NCI-H748 (cell line): ENCODE data around the gene USP32.
"Not testable (repeated sequence)": the region's sequence is repeated elsewhere in the genome, so short reads cannot be mapped to it uniquely, and the experiment has no call there.

ENCODE experiments used
- DNase-seq: peaks from one replicate; lab custom pipeline; 2025; ENCODE audit not compliant: unreplicated experiment; lab: John Stamatoyannopoulos, UW

The USP32 gene

GRCh38 chr17:60186372-60186771, 205.6 kb downstream of the USP32 start:
- DNase-seq, result not testable (repeated sequence)

DNA sequence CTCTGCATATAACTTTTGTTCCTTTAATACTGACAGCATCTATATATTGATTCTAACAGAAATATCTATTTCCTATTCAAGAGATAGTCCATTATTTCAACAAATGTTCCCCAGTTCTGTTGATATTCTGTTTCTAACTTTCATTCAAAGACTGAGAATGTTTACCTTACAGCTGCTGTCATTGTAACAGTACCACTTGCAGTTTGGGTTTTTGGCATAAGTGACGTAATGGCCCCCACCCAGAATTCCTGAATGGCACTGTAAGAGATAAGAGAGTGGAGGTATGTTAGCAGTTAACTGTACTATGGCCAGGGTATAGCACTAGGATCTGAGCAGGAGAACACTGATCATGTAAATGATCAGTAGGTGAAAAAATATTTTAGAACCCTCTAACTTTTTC, 211.6 kb downstream of the USP32 start:
- not testable (repeated sequence) for DNase-seq

GRCh38 chr17:60178180-60178579, 213.8 kb downstream of the USP32 start:
- peak; percentile 67 for DNase-seq

DNA sequence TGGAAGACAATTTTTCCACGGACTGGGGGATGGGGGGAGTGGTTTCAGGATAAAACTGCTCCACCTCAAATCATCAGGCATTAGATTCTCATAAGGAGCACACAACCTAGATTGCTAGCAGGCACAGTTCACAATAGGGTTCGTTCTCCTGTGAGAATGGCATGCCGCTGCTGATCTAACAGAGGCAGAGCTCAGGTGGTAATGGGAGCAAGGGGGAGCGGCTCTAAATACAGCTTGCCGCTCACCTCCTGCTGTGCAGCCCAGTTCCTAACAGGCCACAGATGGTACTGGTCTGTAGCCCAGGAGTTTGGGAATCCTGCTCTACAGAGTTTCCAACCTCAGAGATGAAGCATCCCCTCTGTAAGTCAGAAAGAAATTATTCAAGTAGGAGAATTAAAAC, 215.2 kb downstream of the USP32 start:
- DNase-seq, result peak; percentile 8

DNA sequence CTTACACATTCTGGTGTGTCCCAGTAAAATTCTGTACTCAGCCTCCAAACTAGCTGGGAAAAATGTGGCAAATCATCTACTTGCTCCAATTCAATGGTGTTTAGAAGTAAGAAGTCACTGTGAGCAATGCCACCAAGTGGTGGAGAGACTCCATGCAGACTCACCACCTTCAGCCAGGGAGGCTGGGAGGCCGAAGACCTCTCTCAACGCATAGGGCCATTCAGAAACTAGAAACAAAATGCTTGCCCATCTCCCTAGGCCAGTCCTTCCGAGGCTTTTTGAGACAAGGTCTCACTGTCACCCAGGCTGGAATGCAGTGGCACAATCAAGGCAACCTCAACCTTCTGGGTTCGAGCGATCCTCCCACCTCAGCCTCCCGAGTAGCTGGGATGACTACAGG, 217.2 kb downstream of the USP32 start:
- not testable (repeated sequence) for DNase-seq

- DNase-seq, result no peak
Observed at GRCh38 chr17:60174035-60174434, 217.9 kb downstream of the USP32 start.

DNA sequence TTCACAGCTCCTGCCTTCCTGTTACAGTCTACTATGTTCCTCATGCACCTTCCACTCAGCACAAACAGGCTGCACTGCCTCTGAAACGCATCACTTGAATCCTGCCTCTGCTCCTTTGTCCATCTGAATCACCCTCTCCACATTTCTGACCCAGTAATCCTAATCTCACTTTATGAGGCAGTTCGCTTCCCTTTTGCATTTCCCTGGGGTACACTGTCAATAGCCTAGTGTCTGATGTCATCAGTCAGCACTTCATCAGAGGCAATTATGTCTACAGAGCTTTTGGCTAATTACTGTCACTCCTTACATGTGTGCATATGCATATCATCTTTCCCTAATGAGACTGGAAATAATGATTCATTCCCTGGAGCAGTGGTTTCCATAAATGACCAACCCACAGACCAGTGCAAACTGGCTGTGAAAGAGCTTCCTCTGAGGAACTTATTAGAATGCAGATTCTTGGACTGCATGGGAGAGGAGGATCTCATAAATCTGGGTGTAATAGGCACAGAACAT, 218.6 kb downstream of the USP32 start:
- no peak for DNase-seq

DNA sequence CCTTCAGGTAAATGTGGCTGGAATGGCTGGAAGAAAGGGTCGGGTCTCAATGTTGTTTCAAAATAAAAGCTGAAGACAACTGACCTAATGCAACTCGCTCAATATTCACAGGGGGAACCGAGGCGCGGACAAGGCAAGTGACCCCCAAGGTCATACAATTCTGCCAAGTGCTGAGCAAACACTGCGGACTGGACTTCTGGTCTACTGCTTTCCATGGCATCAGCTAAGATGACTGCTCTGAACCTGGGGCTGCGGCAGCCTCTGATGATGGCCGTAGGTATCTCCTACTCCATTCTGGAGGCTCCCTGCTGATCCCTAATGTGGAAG, 220.2 kb downstream of the USP32 start:
- no peak for DNase-seq

- DNase-seq, result peak; percentile 61
Observed at GRCh38 chr17:60170835-60171752, 220.8 kb downstream of the USP32 start.

- DNase-seq, result no peak
Observed at GRCh38 chr17:60169921-60170817, 221.8 kb downstream of the USP32 start.

DNA sequence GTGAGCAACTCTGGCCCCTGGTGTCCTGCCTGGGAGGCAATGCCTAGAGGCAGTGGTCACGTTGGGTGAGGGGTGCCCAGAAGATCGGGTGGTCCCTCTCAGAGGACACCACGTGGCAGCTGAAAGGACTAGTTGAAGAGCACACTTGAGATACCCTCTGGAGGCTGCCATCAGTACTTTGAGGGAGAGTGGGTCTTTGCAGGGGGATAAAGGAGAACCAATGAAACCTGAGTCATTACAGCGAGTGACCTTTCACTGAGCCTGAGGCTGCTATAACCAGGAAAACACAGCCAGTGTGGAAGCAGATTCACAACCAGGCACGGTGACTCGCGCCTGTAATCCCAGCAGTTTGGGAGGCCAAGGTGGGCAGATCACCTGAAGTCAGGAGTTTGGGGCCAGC, 223.3 kb downstream of the USP32 start:
- DNase-seq, result no peak

GRCh38 chr17:60167065-60167741, 224.7 kb downstream of the USP32 start:
- no peak for DNase-seq

GRCh38 chr17:60165971-60166370, 226.0 kb downstream of the USP32 start:
- DNase-seq, result no peak

GRCh38 chr17:60165223-60165622, 226.7 kb downstream of the USP32 start:
- no peak for DNase-seq

DNA sequence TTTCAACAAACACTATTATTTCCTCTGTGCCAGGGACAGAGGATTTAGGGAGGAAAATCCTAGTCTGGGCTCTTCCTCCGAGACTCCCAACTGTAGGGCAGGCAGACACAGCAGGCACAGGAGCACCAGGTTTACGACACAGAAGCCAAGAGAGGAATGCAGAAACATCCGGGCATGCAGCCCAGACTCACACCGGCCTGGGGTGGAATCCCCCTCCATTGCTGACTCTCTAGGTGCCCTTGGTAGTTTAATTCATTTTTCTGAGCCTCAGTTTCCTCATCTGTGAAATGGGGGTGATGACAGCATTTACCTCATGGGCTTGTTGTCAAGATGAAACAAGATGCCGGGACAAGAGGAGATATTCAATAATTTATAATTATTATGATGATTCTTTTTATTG, 227.2 kb downstream of the USP32 start:
- no peak for DNase-seq

DNA sequence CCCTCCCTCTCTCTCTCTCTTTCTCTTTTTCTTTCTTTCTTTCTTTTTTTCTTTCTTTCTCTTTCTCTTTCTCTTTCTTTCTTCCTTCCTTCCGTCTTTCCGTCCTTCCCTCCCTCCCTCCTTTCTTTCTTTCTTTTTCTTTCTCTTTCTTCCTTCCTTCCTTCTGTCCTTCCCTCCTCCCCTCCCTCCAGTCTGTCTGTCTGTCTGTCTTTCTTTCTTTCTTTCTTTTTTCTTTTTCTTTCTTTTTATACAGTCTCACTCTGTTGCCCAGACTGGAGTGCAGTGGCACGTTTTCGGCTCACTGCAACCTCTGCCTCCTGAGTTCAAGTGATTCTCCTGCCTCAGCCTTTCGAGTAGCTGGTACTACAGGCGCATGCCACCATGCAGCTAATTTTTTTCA, 227.8 kb downstream of the USP32 start:
- no peak for DNase-seq

- DNase-seq, result no peak
Observed at GRCh38 chr17:60163108-60163784, 228.7 kb downstream of the USP32 start.

DNA sequence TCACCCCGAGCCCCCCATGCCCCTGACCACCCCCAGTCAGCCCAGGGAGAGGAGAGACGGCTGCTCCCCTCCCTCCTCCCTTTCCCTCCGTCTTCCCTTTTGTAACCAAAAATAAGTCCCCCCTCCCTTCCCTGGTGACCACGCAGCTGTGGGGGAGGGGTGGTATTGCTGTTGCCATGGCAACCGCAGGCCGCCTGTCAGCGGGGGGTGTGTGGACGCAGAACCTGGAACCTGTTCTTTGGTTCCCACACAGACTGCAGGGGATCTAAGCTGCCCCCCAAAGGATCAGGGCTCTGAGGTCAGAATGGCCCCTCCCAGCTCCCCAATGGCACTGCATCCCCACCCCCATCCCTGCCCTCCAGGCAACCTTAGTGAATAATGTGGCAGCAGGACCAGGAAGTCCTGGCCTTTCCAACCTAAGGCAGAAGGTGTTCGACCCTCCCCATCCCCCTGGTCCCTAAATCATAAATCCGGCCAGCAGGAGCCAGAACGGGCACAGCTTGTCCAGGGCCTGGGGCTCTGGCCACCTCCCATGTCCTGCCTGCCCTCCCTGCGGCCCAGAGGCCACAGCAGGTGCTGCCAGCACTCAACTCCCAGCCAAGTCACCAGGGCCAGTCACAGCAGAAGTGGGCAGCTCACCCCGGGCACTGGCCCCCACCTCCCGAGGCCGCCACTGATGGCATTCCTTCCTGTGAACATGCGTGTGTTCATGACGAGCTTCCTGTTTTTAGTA, 230.2 kb downstream of the USP32 start:
- no peak for DNase-seq

- DNase-seq, result no peak
Observed at GRCh38 chr17:60160829-60161501, 231.0 kb downstream of the USP32 start.
